HG02885 (cell line): Measurements from ENCODE around the gene FBXW7.

Experiments used
- ATAC-seq: cut with Tn5 transposase; IDR thresholded peaks from one replicate; pipeline ENCODE4 v1.9.1; 2021; ENCODE audit warnings: mild to moderate bottlenecking; ENCODE audit not compliant: unreplicated experiment, poor library complexity

FBXW7 gene

GRCh38 chr4:152535903-152536544, at the start of gene FBXW7:
TSS of gene FBXW7 (minus strand) at chr4:152536092. CDS start at chr4:152411803, 124,289 bp downstream.
- peak; percentile 84 for ATAC-seq

GRCh38 chr4:152585023-152585441, 49.1 kb upstream of the FBXW7 start:
- peak; percentile 68 for ATAC-seq

GRCh38 chr4:152581536-152582160, 45.8 kb upstream of the FBXW7 start:
- ATAC-seq: no peak

- ATAC-seq: no peak
These were observed 44.0 kb upstream of the FBXW7 start for GRCh38 chr4:152579916-152580315.

- no peak for ATAC-seq
These were observed 43.3 kb upstream of the FBXW7 start for GRCh38 chr4:152579107-152579764.

- no peak for ATAC-seq
These were observed 42.8 kb upstream of the FBXW7 start for GRCh38 chr4:152578670-152579069.

- ATAC-seq: peak; percentile 80
These were observed 42.0 kb upstream of the FBXW7 start for GRCh38 chr4:152577708-152578396.

- no peak for ATAC-seq
These were observed 39.6 kb upstream of the FBXW7 start for GRCh38 chr4:152575533-152575932.

GRCh38 chr4:152573861-152574260, 38.0 kb upstream of the FBXW7 start:
- no peak for ATAC-seq

- ATAC-seq: peak; percentile 82
These were observed 36.7 kb upstream of the FBXW7 start for GRCh38 chr4:152572417-152573086.

- no peak for ATAC-seq
These were observed 35.9 kb upstream of the FBXW7 start for GRCh38 chr4:152571770-152572169.

GRCh38 chr4:152571296-152571695, 35.4 kb upstream of the FBXW7 start:
- ATAC-seq: no peak

- no peak for ATAC-seq
These were observed 29.4 kb upstream of the FBXW7 start for GRCh38 chr4:152565333-152565732.

- no peak for ATAC-seq
These were observed 28.4 kb upstream of the FBXW7 start for GRCh38 chr4:152564336-152564735.

GRCh38 chr4:152563209-152563608, 27.3 kb upstream of the FBXW7 start:
- no peak for ATAC-seq

- peak; percentile 53 for ATAC-seq
These were observed 23.7 kb upstream of the FBXW7 start for GRCh38 chr4:152559641-152560040.

- ATAC-seq: no peak
These were observed 22.5 kb upstream of the FBXW7 start for GRCh38 chr4:152558396-152558795.

- ATAC-seq: no peak
These were observed 20.9 kb upstream of the FBXW7 start for GRCh38 chr4:152556834-152557233.

- ATAC-seq: no peak
These were observed 20.4 kb upstream of the FBXW7 start for GRCh38 chr4:152556283-152556682.

- ATAC-seq: no peak
These were observed 18.9 kb upstream of the FBXW7 start for GRCh38 chr4:152554742-152555141.
